ENCODE measurements around the gene CHST10. TPM values are rescaled to one million over a fixed set of nuclear protein-coding genes. Genes with fewer than 3 reads are reported as not detected.

CHST10 gene
- total RNA-seq, 1 experiment from 2014 or later, result 24.4 TPM

GRCh38 chr2:100391735-100392515 lies 25.5 kb downstream of the CHST10 start:
- H3K4me1 Mint-ChIP-seq, result peaks cover 12% of the 10 kb centered on the region
- ChIA-PET CTCF (interaction anchor here (13.6 kb wide), 1 partner anchor 129 kb away, joined by 433 read pairs; no protein-coding TSS in a partner anchor), POLR2A (no interaction called here)
- no peak overlapping the region for H3K27ac Mint-ChIP-seq
- DNase-seq (ENCODE audit: low spot score) (no peak), ATAC-seq (no peak)
- peaks cover 27% of the 10 kb centered on the region for H3K36me3 Mint-ChIP-seq
- H3K4me3 Mint-ChIP-seq, result no peak overlapping the region
- no peak for TF ChIP-seq KAT7 (CRISPR knock-in tag; IDR thresholded peaks at IDR 0.05; ENCODE audit: borderline replicate concordance)
- no peak for TF ChIP-seq E2F4 (CRISPR knock-in tag; IDR thresholded peaks at IDR 0.05; ENCODE audit: borderline replicate concordance, low read depth)
- no peak for TF ChIP-seq HMGXB4 (CRISPR knock-in tag; IDR thresholded peaks at IDR 0.05)
- TF ChIP-seq ZMAT4 (CRISPR knock-in tag; IDR thresholded peaks at IDR 0.05), result no peak
- TF ChIP-seq E2F1 (CRISPR knock-in tag; IDR thresholded peaks at IDR 0.05), result no peak
- no peak for TF ChIP-seq ZNF416 (CRISPR knock-in tag; IDR thresholded peaks at IDR 0.05)
- no peak for TF ChIP-seq MLX (CRISPR knock-in tag; IDR thresholded peaks at IDR 0.05)
- TF ChIP-seq NFE2L1 (CRISPR knock-in tag; IDR thresholded peaks at IDR 0.05), result no peak
- no peak for TF ChIP-seq SMAD3 (CRISPR knock-in tag; IDR thresholded peaks at IDR 0.05; ENCODE audit: borderline replicate concordance)
- TF ChIP-seq ZNF512 (CRISPR knock-in tag; IDR thresholded peaks at IDR 0.05; ENCODE audit: borderline replicate concordance), result no peak
- TF ChIP-seq ZNF532 (CRISPR knock-in tag; IDR thresholded peaks at IDR 0.05; ENCODE audit: borderline replicate concordance), result no peak
- no peak for TF ChIP-seq GTF2I (CRISPR knock-in tag; conservative IDR thresholded peaks at IDR 0.05)
- no peak for TF ChIP-seq SOX15 (CRISPR knock-in tag; IDR thresholded peaks at IDR 0.05)
- TF ChIP-seq RORB (CRISPR knock-in tag; IDR thresholded peaks at IDR 0.05), result no peak
- no peak for TF ChIP-seq FOXJ3 (CRISPR knock-in tag; IDR thresholded peaks at IDR 0.05; ENCODE audit: borderline replicate concordance)
- H3K27me3 Mint-ChIP-seq (ENCODE audit: low read depth), result no peaks in the 10 kb centered on the region
- no peaks in the 10 kb centered on the region for H3K9me3 Mint-ChIP-seq

All from WTC11 (cell line).